Hematopoietic multipotent progenitor cell treated with erythropoietin and hydrocortisone succinate and interleukin-3 and kit ligand, for 8 days (in vitro differentiated cells): ENCODE data around the gene PRPH2.

ENCODE experiments used
- DNase-seq: peaks from one replicate; pipeline ENCODE4 v3.0.0-alpha.2; 2015

The PRPH2 gene

GRCh38 chr6:42722497-42722896 is at the start of gene PRPH2:
Gene PRPH2, minus strand, starts transcription at chr6:42722597. Its CDS starts 263 bp downstream, at chr6:42722334.
- DNase-seq: no peak

GRCh38 chr6:42771741-42772100 is 49.3 kb upstream of the PRPH2 start:
- no peak for DNase-seq

- no peak for DNase-seq
Measured at GRCh38 chr6:42769836-42770235, 47.4 kb upstream of the PRPH2 start.

- no peak for DNase-seq
Measured at GRCh38 chr6:42769051-42769450, 46.7 kb upstream of the PRPH2 start.

GRCh38 chr6:42766163-42766670 is 43.8 kb upstream of the PRPH2 start:
- DNase-seq: no peak

- no peak for DNase-seq
Measured at GRCh38 chr6:42764911-42765648, 42.7 kb upstream of the PRPH2 start.

GRCh38 chr6:42762950-42763349 is 40.6 kb upstream of the PRPH2 start:
- no peak for DNase-seq

- no peak for DNase-seq
Measured at GRCh38 chr6:42762426-42762859, 40.0 kb upstream of the PRPH2 start.

GRCh38 chr6:42761287-42762067 is 39.1 kb upstream of the PRPH2 start:
- no peak for DNase-seq

GRCh38 chr6:42758756-42759430 is 36.5 kb upstream of the PRPH2 start:
- DNase-seq: no peak

- no peak for DNase-seq
Measured at GRCh38 chr6:42756722-42757121, 34.3 kb upstream of the PRPH2 start.

GRCh38 chr6:42754759-42755158 is 32.4 kb upstream of the PRPH2 start:
- DNase-seq: no peak

- no peak for DNase-seq
Measured at GRCh38 chr6:42751055-42751454, 28.7 kb upstream of the PRPH2 start.

GRCh38 chr6:42748203-42748898 is 26.0 kb upstream of the PRPH2 start:
- DNase-seq: peak; percentile 57

GRCh38 chr6:42746463-42747391 is 24.3 kb upstream of the PRPH2 start:
- peak; percentile 89 for DNase-seq

- peak; percentile 98 for DNase-seq
Measured at GRCh38 chr6:42745640-42746462, 23.5 kb upstream of the PRPH2 start, which contains the start of gene TBCC. Gene TBCC, minus strand, starts transcription at chr6:42746103. Its CDS starts 30 bp downstream, at chr6:42746073.

GRCh38 chr6:42745083-42745639 is 22.8 kb upstream of the PRPH2 start:
- DNase-seq: peak; percentile 22

GRCh38 chr6:42744351-42744893 is 22.0 kb upstream of the PRPH2 start:
- DNase-seq: no peak

GRCh38 chr6:42742116-42742894 is 19.9 kb upstream of the PRPH2 start:
- DNase-seq: no peak
